HEK293T (cell line): ENCODE data around the gene AMPD3.

Source experiments
- CTCF ChIA-PET: fragments of 350-600 bp; formaldehyde crosslinking; extraction: SDS; loops from one replicate; lab custom pipeline; 2021; ENCODE audit warnings: antibody characterized with exemption, inconsistent platforms; lab: Yijun Ruan, JAX
- POLR2A ChIA-PET: fragments of 350-600 bp; formaldehyde crosslinking; extraction: SDS; loops from one replicate; lab custom pipeline; 2020; ENCODE audit warnings: antibody characterized with exemption, inconsistent platforms; lab: Yijun Ruan, JAX
- DNase-seq: peaks from one replicate; pipeline ENCODE4 v3.0.0; 2012; ENCODE audit warnings: mixed read lengths; ENCODE audit errors: extremely low spot score
- ARNT ChIP-seq: fragments of 450-650 bp; IDR thresholded peaks from 2 replicates; pipeline ENCODE4 v1.6.1; 2017; ENCODE audit warnings: mild to moderate bottlenecking
- BHLHE40 ChIP-seq: fragments of 450-650 bp; IDR thresholded peaks from 2 replicates; pipeline ENCODE4 v1.6.1; 2016; ENCODE audit warnings: mild to moderate bottlenecking, moderate library complexity, borderline replicate concordance
- CTBP1 ChIP-seq: fragments of 450-650 bp; IDR thresholded peaks from 2 replicates; pipeline ENCODE4 v1.6.1; 2016; ENCODE audit warnings: borderline replicate concordance
- ELF4 ChIP-seq: fragments of 450-650 bp; IDR thresholded peaks from 2 replicates; pipeline ENCODE4 v1.6.1; 2017; ENCODE audit warnings: antibody characterized with exemption
- FOXA1 ChIP-seq: fragments of 450-650 bp; IDR thresholded peaks from 2 replicates; pipeline ENCODE4 v1.6.1; 2016; ENCODE audit warnings: mild to moderate bottlenecking
- FOXK2 ChIP-seq: fragments of 450-650 bp; IDR thresholded peaks from 2 replicates; pipeline ENCODE4 v1.6.1; 2016; ENCODE audit warnings: mild to moderate bottlenecking
- FOXM1 ChIP-seq: fragments of 450-650 bp; IDR thresholded peaks from 2 replicates; pipeline ENCODE4 v1.6.1; 2017; ENCODE audit warnings: mild to moderate bottlenecking, borderline replicate concordance
- HDGF ChIP-seq: fragments of 450-650 bp; IDR thresholded peaks from 2 replicates; pipeline ENCODE4 v1.6.1; 2017; ENCODE audit warnings: antibody characterized with exemption, borderline replicate concordance
- L3MBTL2 ChIP-seq: fragments of 450-650 bp; conservative IDR thresholded peaks from 2 replicates; pipeline ENCODE4 v1.6.1; 2016; ENCODE audit warnings: mild to moderate bottlenecking
- LEF1 ChIP-seq: fragments of 450-650 bp; IDR thresholded peaks from 2 replicates; pipeline ENCODE4 v1.6.1; 2017; ENCODE audit warnings: mild to moderate bottlenecking, borderline replicate concordance
- NFRKB ChIP-seq: fragments of 450-650 bp; IDR thresholded peaks from 2 replicates; pipeline ENCODE4 v1.6.1; 2016; ENCODE audit warnings: mild to moderate bottlenecking, moderate library complexity
- SP1 ChIP-seq: fragments of 450-650 bp; IDR thresholded peaks from 2 replicates; pipeline ENCODE4 v1.6.1; 2017
- SUZ12 ChIP-seq: fragments of 450-650 bp; IDR thresholded peaks from 2 replicates; pipeline ENCODE4 v1.6.1; 2016; ENCODE audit warnings: mild to moderate bottlenecking
- TARDBP ChIP-seq: fragments of 450-650 bp; IDR thresholded peaks from 2 replicates; pipeline ENCODE4 v1.6.1; 2016
- ZNF384 ChIP-seq: fragments of 450-650 bp; IDR thresholded peaks from 2 replicates; pipeline ENCODE4 v1.6.1; 2016
- TF ChIP-seq, protein P1 (sequence below): fragments of 450-650 bp; IDR thresholded peaks from 2 replicates; pipeline ENCODE4 v1.6.1; 2016

AMPD3 gene

DNA sequence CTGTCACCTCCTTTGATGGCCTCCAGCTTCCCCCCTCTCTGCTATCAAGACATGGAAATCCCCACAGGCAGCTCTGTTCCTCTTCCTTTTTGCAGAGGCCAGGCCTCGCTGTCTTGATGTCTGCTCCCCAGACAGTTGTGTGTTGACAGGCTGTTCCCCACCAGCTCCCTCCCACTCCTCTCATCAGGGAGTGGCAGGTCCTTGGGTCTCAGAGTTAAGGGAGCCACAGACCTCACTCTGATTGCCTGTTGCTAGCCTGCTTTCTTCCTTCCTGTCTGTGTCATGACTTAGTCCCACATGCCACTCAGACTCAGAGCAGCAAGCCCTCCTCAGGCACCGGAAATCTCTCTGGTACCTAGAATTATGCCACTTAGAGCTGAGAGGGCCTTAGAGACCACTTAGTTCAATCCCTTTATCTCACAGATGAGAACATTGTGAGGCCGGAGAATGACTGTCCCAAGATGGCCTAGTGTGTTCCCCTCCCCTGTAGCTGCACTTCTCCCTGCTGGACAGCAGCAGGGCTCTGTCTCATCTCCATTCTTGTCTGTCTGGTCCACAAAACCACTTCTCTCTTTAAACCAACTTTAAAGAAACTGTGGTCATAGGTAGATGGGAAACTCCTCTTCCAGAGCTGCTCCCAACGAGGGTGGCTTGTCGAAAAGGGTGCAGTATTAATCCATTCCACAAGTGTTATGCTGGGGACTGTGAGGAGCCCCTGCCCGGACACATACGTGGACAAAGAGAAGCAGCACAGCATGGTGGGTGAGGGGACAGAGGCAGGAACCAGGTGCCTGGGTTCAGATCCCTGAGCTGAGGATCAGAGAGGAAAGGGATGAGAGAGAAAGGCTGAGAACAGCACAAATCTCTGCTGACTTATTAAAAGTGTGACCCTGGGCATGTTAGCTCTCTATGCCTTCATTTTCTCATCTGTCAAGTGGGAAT, 4.2 kb downstream of the AMPD3 start:
- TF ChIP-seq LEF1 (no peak), NFRKB (no peak), ELF4 (no peak), L3MBTL2 (no peak)
- CTCF ChIA-PET = no interaction called here
- POLR2A ChIA-PET = no interaction called here
- no peak for DNase-seq

DNA sequence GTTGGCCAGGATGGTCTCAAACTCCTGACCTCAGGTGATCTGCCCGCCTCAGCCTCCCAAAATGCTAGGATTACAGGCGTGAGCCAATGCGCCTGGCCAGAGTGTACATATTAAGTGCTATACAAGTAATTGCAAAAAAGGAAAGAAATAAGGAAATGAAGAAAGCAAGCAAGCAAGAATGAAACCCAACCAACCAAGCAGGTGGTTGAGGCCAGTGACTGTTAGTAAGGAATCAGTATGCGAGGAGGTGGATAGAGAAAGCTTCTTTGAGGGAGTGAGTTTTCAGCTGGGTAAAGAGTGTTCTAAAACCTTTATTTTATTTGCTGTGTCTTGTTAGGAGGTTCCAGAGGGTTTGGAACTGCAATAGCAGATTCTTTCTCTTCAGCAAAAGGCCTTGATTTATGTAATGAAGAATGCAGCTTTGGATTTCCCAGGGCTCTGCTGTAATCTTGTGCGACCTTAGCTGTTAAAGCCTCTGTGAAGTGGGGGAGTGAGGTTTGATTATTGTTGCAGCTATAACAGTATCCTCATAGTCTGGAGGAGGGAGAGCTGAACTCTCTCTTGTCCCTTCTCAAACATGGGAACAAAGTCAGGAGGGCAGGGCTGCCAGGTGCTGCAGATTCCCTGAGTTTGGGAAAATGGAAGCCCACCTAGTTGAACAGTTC, 5.7 kb downstream of the AMPD3 start:
- ChIA-PET CTCF (no interaction called here), POLR2A (no interaction called here)
- no peak for TF ChIP-seq HDGF
- no peak for TF ChIP-seq L3MBTL2
- no peak for TF ChIP-seq FOXA1
- TF ChIP-seq SUZ12 = no peak
- TF ChIP-seq ELF4 = no peak
- no peak for TF ChIP-seq SP1
- no peak for TF ChIP-seq ARNT
- no peak for TF ChIP-seq NFRKB
- TF ChIP-seq FOXM1 = no peak
- TF ChIP-seq ZNF384 = no peak
- TF ChIP-seq TARDBP = no peak
- DNase-seq = no peak

DNA sequence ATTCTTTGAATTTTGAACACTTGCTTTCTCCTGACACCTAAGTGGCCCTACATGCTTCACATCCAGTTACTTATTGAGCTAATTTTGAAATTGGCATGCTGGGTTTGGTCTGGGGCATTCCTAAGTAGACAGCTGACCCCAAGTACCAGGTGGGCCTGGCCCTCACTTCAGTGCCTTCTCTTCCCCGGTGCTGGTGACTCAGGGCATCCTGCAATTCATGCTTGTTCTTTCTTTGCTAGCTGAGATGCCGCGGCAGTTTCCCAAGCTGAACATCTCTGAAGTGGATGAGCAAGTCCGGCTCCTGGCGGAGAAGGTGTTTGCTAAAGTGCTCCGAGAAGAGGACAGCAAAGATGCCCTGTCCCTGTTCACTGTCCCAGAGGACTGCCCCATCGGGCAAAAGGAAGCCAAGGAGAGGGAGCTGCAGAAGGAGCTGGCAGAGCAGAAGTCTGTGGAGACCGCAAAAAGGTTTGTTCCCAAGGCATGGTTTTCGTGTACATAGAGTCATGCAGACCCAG, 6.3 kb downstream of the AMPD3 start:
- CTCF ChIA-PET = no interaction called here
- POLR2A ChIA-PET = no interaction called here
- no peak for TF ChIP-seq SUZ12
- no peak for TF ChIP-seq BHLHE40
- TF ChIP-seq, protein P1, sequence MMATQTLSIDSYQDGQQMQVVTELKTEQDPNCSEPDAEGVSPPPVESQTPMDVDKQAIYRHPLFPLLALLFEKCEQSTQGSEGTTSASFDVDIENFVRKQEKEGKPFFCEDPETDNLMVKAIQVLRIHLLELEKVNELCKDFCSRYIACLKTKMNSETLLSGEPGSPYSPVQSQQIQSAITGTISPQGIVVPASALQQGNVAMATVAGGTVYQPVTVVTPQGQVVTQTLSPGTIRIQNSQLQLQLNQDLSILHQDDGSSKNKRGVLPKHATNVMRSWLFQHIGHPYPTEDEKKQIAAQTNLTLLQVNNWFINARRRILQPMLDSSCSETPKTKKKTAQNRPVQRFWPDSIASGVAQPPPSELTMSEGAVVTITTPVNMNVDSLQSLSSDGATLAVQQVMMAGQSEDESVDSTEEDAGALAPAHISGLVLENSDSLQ = no peak
- TF ChIP-seq LEF1 = no peak
- TF ChIP-seq ZNF384 = no peak
- TF ChIP-seq ARNT = no peak
- no peak for TF ChIP-seq HDGF
- no peak for TF ChIP-seq TARDBP
- TF ChIP-seq FOXK2 = no peak
- TF ChIP-seq NFRKB = no peak
- TF ChIP-seq FOXM1 = no peak
- no peak for TF ChIP-seq FOXA1
- TF ChIP-seq ELF4 = no peak
- TF ChIP-seq L3MBTL2 = no peak
- no peak for TF ChIP-seq SP1
- no peak for TF ChIP-seq CTBP1
- DNase-seq = no peak

DNA sequence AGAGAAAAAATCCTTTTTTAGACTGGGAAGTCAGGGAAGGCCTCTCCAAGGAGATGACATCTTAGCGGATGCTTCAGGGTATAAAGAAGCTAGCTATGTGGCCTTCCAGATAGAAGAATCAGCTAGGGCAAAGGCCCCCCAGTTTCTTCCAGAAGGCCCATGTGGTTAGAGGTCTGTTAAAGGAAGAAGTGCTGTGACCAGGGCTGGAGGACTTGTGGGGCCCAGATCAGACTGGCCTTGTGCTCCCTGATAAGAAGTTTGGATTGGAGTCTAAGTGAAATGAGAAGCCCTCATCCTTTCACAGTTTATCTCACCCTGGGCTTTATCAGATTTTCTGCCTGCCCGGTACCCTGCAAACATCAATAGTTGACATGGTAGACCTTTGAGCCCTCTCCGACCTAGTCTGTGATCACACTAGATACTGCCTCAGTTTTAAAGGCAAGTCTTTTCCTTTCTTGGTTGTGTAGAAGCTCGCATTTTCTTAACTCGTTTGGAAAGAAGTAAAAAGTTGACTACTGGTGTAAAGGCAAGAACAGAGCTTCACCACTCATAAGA, 7.8 kb downstream of the AMPD3 start:
- CTCF ChIA-PET = no interaction called here

DNA sequence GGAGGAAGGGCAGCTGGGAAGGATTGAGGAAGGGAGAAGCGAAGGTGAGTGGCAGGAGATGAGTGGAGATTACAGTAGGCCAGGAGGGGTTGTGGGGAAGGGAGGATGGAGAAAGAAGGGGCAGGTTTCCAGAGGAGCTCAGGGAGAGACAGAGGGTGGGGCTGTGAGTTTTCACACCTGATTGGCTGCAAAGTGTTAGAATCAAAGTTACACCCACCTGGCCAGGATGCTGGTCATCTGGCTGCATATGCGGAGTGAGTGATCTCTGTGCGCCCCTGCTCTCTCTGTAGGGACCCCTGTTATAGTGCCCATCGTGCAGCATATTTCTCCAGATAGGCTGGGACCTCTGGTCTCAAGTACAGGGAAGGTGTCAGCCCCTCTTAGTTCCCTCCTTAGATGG, 18.3 kb downstream of the AMPD3 start:
- ChIA-PET POLR2A (no interaction called here), CTCF (no interaction called here)
- no peak for TF ChIP-seq HDGF
- TF ChIP-seq TARDBP = no peak
- no peak for TF ChIP-seq FOXA1
- TF ChIP-seq L3MBTL2 = no peak
- no peak for TF ChIP-seq SP1
- TF ChIP-seq ZNF384 = no peak
- TF ChIP-seq SUZ12 = no peak
- TF ChIP-seq ELF4 = no peak
- no peak for TF ChIP-seq FOXM1
- TF ChIP-seq ARNT = no peak
- TF ChIP-seq, protein P1 = no peak
- no peak for TF ChIP-seq BHLHE40
- DNase-seq = no peak

More for the DNA sequence above, 7.8 kb downstream of the AMPD3 start:
- POLR2A ChIA-PET = no interaction called here
- no peak for DNase-seq
- no peak for TF ChIP-seq ZNF384
- no peak for TF ChIP-seq LEF1
- TF ChIP-seq, protein P1 = no peak
- TF ChIP-seq FOXM1 = no peak
- TF ChIP-seq TARDBP = no peak
- no peak for TF ChIP-seq SP1
- no peak for TF ChIP-seq CTBP1
- TF ChIP-seq L3MBTL2 = no peak

DNA sequence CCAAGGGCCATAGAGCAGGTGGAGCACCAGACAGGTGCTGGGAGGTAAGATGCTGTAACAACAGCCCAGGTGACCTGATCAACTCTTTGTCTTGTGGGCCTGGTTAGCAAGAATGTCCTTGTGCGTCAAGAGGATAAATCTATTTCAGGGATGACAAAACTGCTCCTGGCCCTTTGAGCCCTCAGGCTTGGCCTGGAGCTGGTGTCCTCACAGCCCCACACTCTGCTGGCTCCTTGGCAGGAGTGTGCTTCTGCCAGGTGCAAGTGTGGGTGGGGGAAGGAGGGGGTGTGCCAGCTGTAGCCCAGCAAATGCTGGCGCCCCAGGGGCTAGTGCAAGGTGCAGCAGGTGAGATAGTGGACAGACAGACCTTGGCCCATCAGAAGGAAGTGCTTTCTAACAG, 19.5 kb downstream of the AMPD3 start:
- DNase-seq = no peak
- no peak for TF ChIP-seq FOXK2
- TF ChIP-seq L3MBTL2 = no peak
- TF ChIP-seq, protein P1 = no peak
- CTCF ChIA-PET = no interaction called here
- POLR2A ChIA-PET = no interaction called here
